B cell (primary cell): ENCODE results near the gene TM9SF2.

Experiments used
- EZH2 ChIP-seq: IDR thresholded peaks from 2 replicates; pipeline ENCODE4 v1.6.1; 2012; ENCODE audit warnings: borderline replicate concordance, low read depth, mild to moderate bottlenecking, moderate library complexity, low read length; ENCODE audit not compliant: insufficient read depth, poor library complexity, severe bottlenecking
- TF ChIP-seq, protein P1 (sequence below): fragments of 200-600 bp; IDR thresholded peaks from one replicate; pipeline ENCODE4 v1.8.0; 2022; ENCODE audit warnings: antibody characterized with exemption, mild to moderate bottlenecking

DNA sequence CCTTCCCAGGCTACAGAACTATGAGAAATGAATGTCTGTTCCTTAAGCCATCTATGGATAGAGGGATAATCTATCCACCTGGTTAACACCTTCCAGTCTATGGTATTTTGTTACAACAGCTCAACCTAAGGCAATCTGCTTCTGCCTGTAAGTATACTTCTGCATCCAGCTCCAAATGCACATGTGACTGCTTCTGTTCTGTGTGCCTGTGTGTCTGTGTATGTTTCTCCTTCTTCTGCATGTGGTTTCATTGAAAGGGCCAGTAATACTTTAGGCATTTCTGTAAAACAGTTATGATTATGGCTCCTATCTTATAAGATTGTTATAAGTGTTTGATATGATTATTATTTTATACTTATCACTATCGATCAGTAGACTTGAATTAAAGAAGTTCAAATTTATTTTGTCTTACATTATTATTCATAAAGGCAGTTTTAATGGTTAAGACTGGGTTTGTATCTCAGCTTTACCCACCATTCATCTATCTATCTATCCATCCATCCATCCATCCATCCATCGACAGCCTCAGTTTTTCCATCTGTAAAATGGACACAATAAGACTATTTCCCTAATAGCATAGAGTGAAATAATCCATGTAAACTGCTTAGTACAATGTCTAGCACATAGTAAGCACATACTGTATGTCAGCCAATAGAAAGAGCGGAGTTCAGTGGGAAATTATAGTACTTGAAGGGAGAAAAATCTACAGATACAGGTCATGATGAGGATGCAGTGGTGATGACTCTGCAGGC lies 37.5 kb upstream of the TM9SF2 start:
- TF ChIP-seq EZH2, result no peak
- TF ChIP-seq, protein P1, sequence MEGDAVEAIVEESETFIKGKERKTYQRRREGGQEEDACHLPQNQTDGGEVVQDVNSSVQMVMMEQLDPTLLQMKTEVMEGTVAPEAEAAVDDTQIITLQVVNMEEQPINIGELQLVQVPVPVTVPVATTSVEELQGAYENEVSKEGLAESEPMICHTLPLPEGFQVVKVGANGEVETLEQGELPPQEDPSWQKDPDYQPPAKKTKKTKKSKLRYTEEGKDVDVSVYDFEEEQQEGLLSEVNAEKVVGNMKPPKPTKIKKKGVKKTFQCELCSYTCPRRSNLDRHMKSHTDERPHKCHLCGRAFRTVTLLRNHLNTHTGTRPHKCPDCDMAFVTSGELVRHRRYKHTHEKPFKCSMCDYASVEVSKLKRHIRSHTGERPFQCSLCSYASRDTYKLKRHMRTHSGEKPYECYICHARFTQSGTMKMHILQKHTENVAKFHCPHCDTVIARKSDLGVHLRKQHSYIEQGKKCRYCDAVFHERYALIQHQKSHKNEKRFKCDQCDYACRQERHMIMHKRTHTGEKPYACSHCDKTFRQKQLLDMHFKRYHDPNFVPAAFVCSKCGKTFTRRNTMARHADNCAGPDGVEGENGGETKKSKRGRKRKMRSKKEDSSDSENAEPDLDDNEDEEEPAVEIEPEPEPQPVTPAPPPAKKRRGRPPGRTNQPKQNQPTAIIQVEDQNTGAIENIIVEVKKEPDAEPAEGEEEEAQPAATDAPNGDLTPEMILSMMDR, result no peak
